Ishikawa (cell line): ENCODE measurements around the gene RAP1GAP.

Experiments
- CREB1 ChIP-seq: IDR thresholded peaks from 2 replicates; pipeline ENCODE4 v1.6.1; 2012; ENCODE audit warnings: low read depth
- EGR1 ChIP-seq: IDR thresholded peaks from 2 replicates; pipeline ENCODE4 v1.6.1; 2012
- FOXM1 ChIP-seq: IDR thresholded peaks from 2 replicates; pipeline ENCODE4 v1.6.1; 2012; ENCODE audit warnings: low read depth, borderline replicate concordance
- MAX ChIP-seq: IDR thresholded peaks from 2 replicates; pipeline ENCODE4 v1.6.1; 2012
- NFIC ChIP-seq: IDR thresholded peaks from 2 replicates; pipeline ENCODE4 v1.6.1; 2012
- RAD21 ChIP-seq: IDR thresholded peaks from 2 replicates; pipeline ENCODE4 v1.6.1; 2012; ENCODE audit warnings: low read depth
- REST ChIP-seq: IDR thresholded peaks from 2 replicates; pipeline ENCODE4 v1.6.1; 2012; ENCODE audit warnings: low read depth, mild to moderate bottlenecking
- TAF1 ChIP-seq: IDR thresholded peaks from 2 replicates; pipeline ENCODE4 v1.6.1; 2012; ENCODE audit warnings: low read depth, mild to moderate bottlenecking
- TCF12 ChIP-seq: IDR thresholded peaks from 2 replicates; pipeline ENCODE4 v1.6.1; 2012; ENCODE audit warnings: low read depth
- YY1 ChIP-seq: IDR thresholded peaks from 2 replicates; pipeline ENCODE4 v1.6.1; 2012; ENCODE audit warnings: low read depth

- peak; percentile 38; the same call in 1 of the 2 replicates for TF ChIP-seq REST
- no peak for TF ChIP-seq RAD21
- no peak for TF ChIP-seq FOXM1
- TF ChIP-seq EGR1: peak; percentile 32
- TF ChIP-seq TCF12: 0 out of 2 replicates have a peak, but pooled peaks have one; percentile 35
- peak; percentile 80 for TF ChIP-seq NFIC
- TF ChIP-seq CREB1: no peak
- no peak for TF ChIP-seq TAF1
- peak; percentile 97 for TF ChIP-seq MAX
- 0 out of 2 replicates have a peak, but pooled peaks have one; percentile 16 for TF ChIP-seq YY1
Observed at GRCh38 chr1:21586846-21587601, 82.1 kb downstream of the RAP1GAP start.
